K562 (cell line): Measurements from ENCODE around the gene CCDC137. TPM values are rescaled to one million over a fixed set of nuclear protein-coding genes. Genes with fewer than 3 reads are reported as not detected.

Experiments
- CREBBP ChIP-seq: IDR thresholded peaks from one replicate; pipeline ENCODE4 v1.6.1; 2012; ENCODE audit warnings: low read depth, mild to moderate bottlenecking, control low read depth, inconsistent platforms, low read length
- EP400 ChIP-seq: fragments of 450-650 bp; IDR thresholded peaks from 2 replicates; pipeline ENCODE4 v1.6.1; 2017; ENCODE audit warnings: antibody characterized with exemption, mild to moderate bottlenecking, moderate library complexity
- HDAC6 ChIP-seq: IDR thresholded peaks from 2 replicates; pipeline ENCODE4 v1.6.1; 2012; ENCODE audit warnings: low read depth, mild to moderate bottlenecking, control low read depth, inconsistent platforms, low read length, moderate library complexity
- HLTF ChIP-seq: fragments of 450-650 bp; IDR thresholded peaks from 2 replicates; pipeline ENCODE4 v1.6.1; 2016
- NCOA1 ChIP-seq: fragments of 450-650 bp; IDR thresholded peaks from 2 replicates; pipeline ENCODE4 v1.6.1; 2016; ENCODE audit warnings: low read depth
- RCOR1 ChIP-seq, 2 experiments: IDR thresholded peaks; 2 replicates each; pipeline ENCODE4 v1.6.1; 2012; ENCODE audit warnings: low read depth in 2 of 2, low read length in 2 of 2, borderline replicate concordance in 1 of 2, improper control_type of control experiment in 1 of 2
- SMARCA4 ChIP-seq: fragments of 450-650 bp; IDR thresholded peaks from 2 replicates; pipeline ENCODE4 v1.6.1; 2016
- STAT5A ChIP-seq: IDR thresholded peaks from 2 replicates; pipeline ENCODE4 v1.6.1; 2012; ENCODE audit warnings: low read length, inconsistent platforms, borderline replicate concordance
- TCF7L2 ChIP-seq: fragments of 150-350 bp; IDR thresholded peaks from 2 replicates; pipeline ENCODE4 v1.6.1; 2016; ENCODE audit warnings: low read depth, mild to moderate bottlenecking, low read length, moderate library complexity
- ZFX ChIP-seq: sonication (generic); formaldehyde crosslinking; IDR thresholded peaks from 2 replicates; pipeline ENCODE4 v1.8.0; 2022; ENCODE audit warnings: mild to moderate bottlenecking, missing genetic modification reagents, moderate library complexity
- ZNF354B ChIP-seq: fragments of 250-450 bp; sonication (Bioruptor Pico); IDR thresholded peaks from 2 replicates; pipeline ENCODE4 v1.4.0; 2020
- ZNF561 ChIP-seq: fragments of 450-650 bp; formaldehyde crosslinking; conservative IDR thresholded peaks from 2 replicates; pipeline ENCODE4 v1.4.0; 2020; ENCODE audit warnings: mild to moderate bottlenecking, moderate library complexity
- polyA plus RNA-seq, 8 experiments: library from polyadenylated mRNA; depleted of rRNA in 4 of 8; stranded (reverse) in 5 of 8; unstranded in 3 of 8; fragments of >200 nt; fragmentation: Nextera tagmentation in 2 of 8; fragmentation: Illumina TruSeq in 1 of 8; extraction: Ambion mirVana in 2 of 8; extraction: Trizol in 1 of 8; gene quantifications; 2 replicates each; pipeline versions ENCODE4 v1.2.1 to v1.2.3, GENCODE V29; 2011 to 2014; ENCODE audit warnings: inconsistent platforms in 1 of 8, missing spikeins in 1 of 8
- total RNA-seq, 7 experiments: library from RNA; depleted of rRNA in 6 of 7; stranded (reverse); fragments of >200 nt in 6 of 7; fragmentation: Illumina TruSeq in 2 of 7; extraction: Trizol in 2 of 7; gene quantifications; 2 replicates each; pipeline versions ENCODE4 v1.2.1 to v1.2.3, GENCODE V29; 2011 to 2021; ENCODE audit warnings: low replicate concordance in 1 of 7
- TF ChIP-seq, protein P1 (sequence below), 2 experiments: fragments of 450-650 bp; formaldehyde crosslinking in 1 of 2; IDR thresholded peaks; 2 replicates each; pipeline versions ENCODE4 v1.4.0 to v1.6.1; 2014 to 2020; ENCODE audit warnings: mild to moderate bottlenecking in 2 of 2, borderline replicate concordance in 1 of 2, low read depth in 1 of 2

The CCDC137 gene
- total and polyA plus RNA-seq, 9 of the 15 experiments (the other 6 are each of a cell fraction or from before 2014, with no cell fraction given) = 2.3 to 68.1 (median 38.3) TPM

- TF ChIP-seq, protein P1, sequence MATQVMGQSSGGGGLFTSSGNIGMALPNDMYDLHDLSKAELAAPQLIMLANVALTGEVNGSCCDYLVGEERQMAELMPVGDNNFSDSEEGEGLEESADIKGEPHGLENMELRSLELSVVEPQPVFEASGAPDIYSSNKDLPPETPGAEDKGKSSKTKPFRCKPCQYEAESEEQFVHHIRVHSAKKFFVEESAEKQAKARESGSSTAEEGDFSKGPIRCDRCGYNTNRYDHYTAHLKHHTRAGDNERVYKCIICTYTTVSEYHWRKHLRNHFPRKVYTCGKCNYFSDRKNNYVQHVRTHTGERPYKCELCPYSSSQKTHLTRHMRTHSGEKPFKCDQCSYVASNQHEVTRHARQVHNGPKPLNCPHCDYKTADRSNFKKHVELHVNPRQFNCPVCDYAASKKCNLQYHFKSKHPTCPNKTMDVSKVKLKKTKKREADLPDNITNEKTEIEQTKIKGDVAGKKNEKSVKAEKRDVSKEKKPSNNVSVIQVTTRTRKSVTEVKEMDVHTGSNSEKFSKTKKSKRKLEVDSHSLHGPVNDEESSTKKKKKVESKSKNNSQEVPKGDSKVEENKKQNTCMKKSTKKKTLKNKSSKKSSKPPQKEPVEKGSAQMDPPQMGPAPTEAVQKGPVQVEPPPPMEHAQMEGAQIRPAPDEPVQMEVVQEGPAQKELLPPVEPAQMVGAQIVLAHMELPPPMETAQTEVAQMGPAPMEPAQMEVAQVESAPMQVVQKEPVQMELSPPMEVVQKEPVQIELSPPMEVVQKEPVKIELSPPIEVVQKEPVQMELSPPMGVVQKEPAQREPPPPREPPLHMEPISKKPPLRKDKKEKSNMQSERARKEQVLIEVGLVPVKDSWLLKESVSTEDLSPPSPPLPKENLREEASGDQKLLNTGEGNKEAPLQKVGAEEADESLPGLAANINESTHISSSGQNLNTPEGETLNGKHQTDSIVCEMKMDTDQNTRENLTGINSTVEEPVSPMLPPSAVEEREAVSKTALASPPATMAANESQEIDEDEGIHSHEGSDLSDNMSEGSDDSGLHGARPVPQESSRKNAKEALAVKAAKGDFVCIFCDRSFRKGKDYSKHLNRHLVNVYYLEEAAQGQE (IDR thresholded peaks at IDR 0.05; ENCODE audit: borderline replicate concordance) = peak; percentile 33; the same call in 1 of the 2 replicates
- TF ChIP-seq, protein P1 (CRISPR knock-in tag; IDR thresholded peaks at IDR 0.05; ENCODE audit: low read depth) = no peak
- TF ChIP-seq ZFX (CRISPR knock-in tag) (peak; percentile 16), ZNF354B (no peak), TCF7L2 (no peak), ZNF561 (CRISPR knock-in tag) (no peak), HDAC6 (no peak), STAT5A (no peak), NCOA1 (no peak), HLTF (no peak), SMARCA4 (no peak), RCOR1 (IDR thresholded peaks at IDR 0.05; ENCODE audit: borderline replicate concordance in 1 of 2, low read depth in 2 of 2, low read length in 2 of 2) (peak in 1 of 2 experiments; percentile 4; a peak in 1 of 4 replicates), CREBBP (no peak), EP400 (no peak)
Measured at GRCh38 chr17:81712468-81713003, 46.0 kb downstream of the CCDC137 start (continued).
